ENCODE measurements around the gene YPEL1.

GRCh38 chr22:21755851-21756284 is 20.3 kb upstream of the YPEL1 start:
- TF ChIP-seq GATA3 (IDR thresholded peaks at IDR 0.05; ENCODE audit: low read depth, low read length) (no peak), GATA2 (IDR thresholded peaks at IDR 0.05; ENCODE audit: low read depth, low read length) (no peak)
